ENCODE measurements around the gene MRPL58.
"Not testable (repeated sequence)": the region's sequence is repeated elsewhere in the genome, so short reads cannot be mapped to it uniquely, and the experiment has no call there.

- not testable (repeated sequence) for TF ChIP-seq POLR2AphosphoS5 (IDR thresholded peaks at IDR 0.05; ENCODE audit: low read depth, low read length); TAF1 (IDR thresholded peaks at IDR 0.05; ENCODE audit: low read depth, low read length); POLR2A (IDR thresholded peaks at IDR 0.05; ENCODE audit: low read depth, low read length); POU2F2 (IDR thresholded peaks at IDR 0.05; ENCODE audit: low read depth, low read length); SPI1 (IDR thresholded peaks at IDR 0.05; ENCODE audit: low read depth, low read length); PAX5 (IDR thresholded peaks at IDR 0.05; ENCODE audit: insufficient read depth, low read length, severe bottlenecking)
Observed at GRCh38 chr17:75006084-75006483, 6.4 kb upstream of the MRPL58 start.
